C4-2B (cell line): Measurements from ENCODE around the gene MDM4.

ENCODE experiments used
- CTCF ChIP-seq: fragments of 450-650 bp; conservative IDR thresholded peaks from 2 replicates; pipeline ENCODE4 v1.5.1; 2017; ENCODE audit warnings: mild to moderate bottlenecking
- ZFX ChIP-seq: fragments of 450-650 bp; IDR thresholded peaks from 2 replicates; pipeline ENCODE4 v1.6.1; 2017

DNA sequence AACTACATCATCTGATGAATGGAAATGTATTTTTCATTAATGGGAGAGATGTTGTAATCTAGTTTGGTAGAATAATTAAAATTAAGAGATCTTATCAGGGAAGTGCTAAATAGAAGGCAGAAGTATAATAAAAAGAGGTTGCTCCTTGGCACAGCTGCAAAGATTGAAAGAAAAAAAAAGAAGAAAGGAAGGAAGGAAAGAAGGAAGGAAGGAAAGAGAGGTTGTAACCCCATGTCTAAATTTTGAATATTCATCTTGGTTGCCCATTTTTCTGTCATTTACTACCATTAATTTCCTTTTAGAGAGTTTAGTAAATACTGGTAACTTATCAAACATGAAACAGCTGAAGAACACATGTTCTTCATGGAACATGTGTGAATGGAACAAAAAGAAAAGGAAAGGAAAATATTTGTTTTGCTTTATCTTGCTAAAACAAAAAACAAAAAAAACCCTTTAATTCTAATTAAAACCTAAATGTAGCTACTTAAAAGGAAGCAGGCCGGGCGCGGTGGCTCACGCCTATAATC, 10.5 kb upstream of the MDM4 start:
- TF ChIP-seq CTCF (no peak), ZFX (no peak)
